Mammary epithelial cell (primary cell): ENCODE results near the gene LRMDA.
A peak's percentile ranks its signal among the peaks of the same experiment; 100 is the strongest.

ENCODE experiments used
- EZH2 ChIP-seq: IDR thresholded peaks from 2 replicates; pipeline ENCODE4 v1.6.1; 2012; ENCODE audit warnings: low read length, inconsistent platforms, borderline replicate concordance
- TF ChIP-seq, protein P1 (sequence below), 2 donors: IDR thresholded peaks in 1 of 2; conservative IDR thresholded peaks in 1 of 2; 2 replicates each; pipeline ENCODE4 v1.5.1; 2011 to 2012; ENCODE audit warnings: inconsistent platforms in 2 of 2, low read length in 2 of 2, mild to moderate bottlenecking in 2 of 2, control low read depth in 1 of 2, low read depth in 1 of 2; ENCODE audit not compliant: insufficient read depth in 1 of 2; ENCODE audit errors: extremely low read depth in 1 of 2

DNA sequence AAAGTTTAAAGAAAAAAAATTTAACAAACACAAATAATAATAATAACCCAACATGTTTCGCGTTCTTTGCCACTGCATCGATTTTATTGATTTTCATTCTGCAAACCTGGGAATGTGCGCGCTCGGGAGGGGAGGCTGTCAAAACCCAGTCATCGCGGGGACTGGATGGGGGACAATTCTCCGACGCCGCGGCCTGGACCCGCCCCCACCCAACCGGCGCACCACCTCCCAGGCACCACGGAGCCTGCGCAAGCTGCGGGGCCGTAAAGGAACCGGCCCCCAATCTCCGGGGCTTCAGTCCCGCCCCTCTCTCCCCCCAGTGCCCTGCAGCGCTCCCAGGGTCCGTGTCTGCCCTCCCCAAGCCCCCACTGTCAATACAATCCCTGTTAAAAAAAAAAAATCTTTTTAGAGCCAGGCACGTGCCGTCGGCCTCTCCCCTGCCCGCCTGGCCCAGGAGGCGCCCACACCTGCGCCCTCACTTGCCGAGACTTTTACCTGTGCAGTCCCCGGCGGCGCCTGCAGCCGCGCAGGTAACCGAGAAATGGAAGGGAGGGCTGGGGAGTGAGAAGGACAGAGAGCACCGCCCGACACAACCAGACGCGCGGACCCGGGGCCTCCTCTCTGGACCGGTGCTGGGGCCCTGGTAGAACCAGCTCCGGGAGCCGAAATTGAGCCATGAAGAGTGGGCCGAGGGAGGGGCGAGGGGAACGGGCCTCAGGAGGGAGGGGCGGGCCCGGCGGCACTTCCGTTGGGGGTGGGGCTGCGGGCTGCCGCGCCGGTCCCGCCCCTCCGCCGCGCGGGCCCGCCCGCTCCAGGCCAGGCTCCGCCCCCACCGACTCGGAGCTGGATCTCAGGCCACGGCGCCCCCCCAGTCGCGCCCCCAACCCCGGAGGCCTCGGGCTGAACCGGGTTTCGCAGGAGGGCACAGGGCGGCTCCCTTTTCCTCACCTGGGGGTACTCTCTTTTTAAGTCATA is 22.2 kb upstream of the LRMDA start:
- TF ChIP-seq, protein P1, sequence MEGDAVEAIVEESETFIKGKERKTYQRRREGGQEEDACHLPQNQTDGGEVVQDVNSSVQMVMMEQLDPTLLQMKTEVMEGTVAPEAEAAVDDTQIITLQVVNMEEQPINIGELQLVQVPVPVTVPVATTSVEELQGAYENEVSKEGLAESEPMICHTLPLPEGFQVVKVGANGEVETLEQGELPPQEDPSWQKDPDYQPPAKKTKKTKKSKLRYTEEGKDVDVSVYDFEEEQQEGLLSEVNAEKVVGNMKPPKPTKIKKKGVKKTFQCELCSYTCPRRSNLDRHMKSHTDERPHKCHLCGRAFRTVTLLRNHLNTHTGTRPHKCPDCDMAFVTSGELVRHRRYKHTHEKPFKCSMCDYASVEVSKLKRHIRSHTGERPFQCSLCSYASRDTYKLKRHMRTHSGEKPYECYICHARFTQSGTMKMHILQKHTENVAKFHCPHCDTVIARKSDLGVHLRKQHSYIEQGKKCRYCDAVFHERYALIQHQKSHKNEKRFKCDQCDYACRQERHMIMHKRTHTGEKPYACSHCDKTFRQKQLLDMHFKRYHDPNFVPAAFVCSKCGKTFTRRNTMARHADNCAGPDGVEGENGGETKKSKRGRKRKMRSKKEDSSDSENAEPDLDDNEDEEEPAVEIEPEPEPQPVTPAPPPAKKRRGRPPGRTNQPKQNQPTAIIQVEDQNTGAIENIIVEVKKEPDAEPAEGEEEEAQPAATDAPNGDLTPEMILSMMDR (conservative IDR thresholded peaks at IDR 0.05 in 1 of 2, IDR thresholded peaks at IDR 0.05 in 1 of 2; ENCODE audit: extremely low read depth in 1 of 2, insufficient read depth in 1 of 2, low read depth in 1 of 2, low read length in 2 of 2): peak in 1 of 2 donors; percentile 42
- TF ChIP-seq EZH2: no peak
